OCI-LY3 (cell line): ENCODE results near the gene PARP2.

Experiments
- EZH2phosphoT487 ChIP-seq: fragments of 200-600 bp; shearing (Covaris generic); IDR thresholded peaks from 2 replicates; pipeline ENCODE4 v1.6.1; 2018; ENCODE audit warnings: antibody characterized with exemption, mixed run types, low read depth
- TF ChIP-seq, protein P1 (sequence below): fragments of 200-600, 300-600 bp; sonication (generic); IDR thresholded peaks from 2 replicates; pipeline ENCODE4 v1.5.1; 2014; ENCODE audit warnings: antibody characterized with exemption, low read length, low read depth

GRCh38 chr14:20346713-20347112 lies 3.3 kb downstream of the PARP2 start:
- TF ChIP-seq, protein P1, sequence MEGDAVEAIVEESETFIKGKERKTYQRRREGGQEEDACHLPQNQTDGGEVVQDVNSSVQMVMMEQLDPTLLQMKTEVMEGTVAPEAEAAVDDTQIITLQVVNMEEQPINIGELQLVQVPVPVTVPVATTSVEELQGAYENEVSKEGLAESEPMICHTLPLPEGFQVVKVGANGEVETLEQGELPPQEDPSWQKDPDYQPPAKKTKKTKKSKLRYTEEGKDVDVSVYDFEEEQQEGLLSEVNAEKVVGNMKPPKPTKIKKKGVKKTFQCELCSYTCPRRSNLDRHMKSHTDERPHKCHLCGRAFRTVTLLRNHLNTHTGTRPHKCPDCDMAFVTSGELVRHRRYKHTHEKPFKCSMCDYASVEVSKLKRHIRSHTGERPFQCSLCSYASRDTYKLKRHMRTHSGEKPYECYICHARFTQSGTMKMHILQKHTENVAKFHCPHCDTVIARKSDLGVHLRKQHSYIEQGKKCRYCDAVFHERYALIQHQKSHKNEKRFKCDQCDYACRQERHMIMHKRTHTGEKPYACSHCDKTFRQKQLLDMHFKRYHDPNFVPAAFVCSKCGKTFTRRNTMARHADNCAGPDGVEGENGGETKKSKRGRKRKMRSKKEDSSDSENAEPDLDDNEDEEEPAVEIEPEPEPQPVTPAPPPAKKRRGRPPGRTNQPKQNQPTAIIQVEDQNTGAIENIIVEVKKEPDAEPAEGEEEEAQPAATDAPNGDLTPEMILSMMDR: no peak
- no peak for TF ChIP-seq EZH2phosphoT487
